Neural cell (in vitro differentiated cells): ENCODE results near the gene CST9. TPM values are rescaled to one million over a fixed set of nuclear protein-coding genes. Genes with fewer than 3 reads are reported as not detected.

ENCODE experiments used
- H2AFZ ChIP-seq: fragments of 200-600, 300-800 bp; sonication (generic), shearing (Covaris generic); 2 replicates; pipeline ENCODE4 v1.6.0; 2014; ENCODE audit warnings: low read depth, mild to moderate bottlenecking, antibody characterized with exemption, low read length, moderate library complexity
- H3F3A ChIP-seq: fragments of 200-600 bp; shearing (Covaris generic); 2 replicates; pipeline ENCODE4 v1.6.1; 2016; ENCODE audit warnings: mild to moderate bottlenecking, moderate library complexity, mixed read lengths, antibody characterized with exemption, low read length; ENCODE audit not compliant: insufficient read depth, poor library complexity, severe bottlenecking
- H3K27ac ChIP-seq: fragments of 200-600, 300-800 bp; sonication (generic), shearing (Covaris generic); 2 replicates; pipeline ENCODE4 v1.5.1; 2014; ENCODE audit warnings: mild to moderate bottlenecking, low read length, moderate library complexity
- H3K27me3 ChIP-seq: fragments of 300-800, 200-600 bp; sonication (generic), shearing (Covaris generic); 2 replicates; pipeline ENCODE4 v1.6.0; 2014; ENCODE audit warnings: mild to moderate bottlenecking, low read depth, low read length, moderate library complexity; ENCODE audit not compliant: insufficient read depth
- H3K36me3 ChIP-seq: fragments of 300-800, 200-600 bp; sonication (generic), shearing (Covaris generic); 2 replicates; pipeline ENCODE4 v1.5.1; 2014; ENCODE audit warnings: mild to moderate bottlenecking, antibody characterized with exemption, low read length, moderate library complexity; ENCODE audit not compliant: insufficient read depth
- H3K4me2 ChIP-seq: fragments of 300-800, 200-600 bp; sonication (generic), shearing (Covaris generic); 2 replicates; pipeline ENCODE4 v1.6.0; 2014; ENCODE audit warnings: mild to moderate bottlenecking, low read length
- H3K4me3 ChIP-seq: fragments of 300-800, 200-600 bp; sonication (generic), shearing (Covaris generic); 2 replicates; pipeline ENCODE4 v1.5.1; 2014; ENCODE audit warnings: mild to moderate bottlenecking, low read length, moderate library complexity
- H3K79me2 ChIP-seq: fragments of 200-600 bp; shearing (Covaris generic); replicated peaks from 2 replicates; pipeline ENCODE4 v1.6.0; 2014; ENCODE audit warnings: mild to moderate bottlenecking, low read length, moderate library complexity; ENCODE audit not compliant: insufficient read depth
- H3K9ac ChIP-seq: fragments of 300-800, 200-600 bp; sonication (generic), shearing (Covaris generic); 2 replicates; pipeline ENCODE4 v1.6.1; 2016; ENCODE audit warnings: mild to moderate bottlenecking, low read length, mixed read lengths
- H3K9me2 ChIP-seq: fragments of 200-600 bp; shearing (Covaris generic); 2 replicates; pipeline ENCODE4 v1.6.1; 2016; ENCODE audit warnings: mild to moderate bottlenecking, low read length, mixed read lengths; ENCODE audit not compliant: insufficient read depth
- H3K9me3 ChIP-seq: fragments of 200-600, 300-800 bp; sonication (generic), shearing (Covaris generic); 2 replicates; pipeline ENCODE4 v1.6.1; 2016; ENCODE audit warnings: mild to moderate bottlenecking, mixed run types, low read length, moderate library complexity, mixed read lengths
- H4K20me1 ChIP-seq: fragments of 200-600 bp; shearing (Covaris generic); 2 replicates; pipeline ENCODE4 v1.6.1; 2016; ENCODE audit warnings: mild to moderate bottlenecking, mixed run types; ENCODE audit not compliant: insufficient read depth
- EP300 ChIP-seq: fragments of 450-650 bp; conservative IDR thresholded peaks from 2 replicates; pipeline ENCODE4 v1.6.1; 2014; ENCODE audit warnings: antibody characterized with exemption, mild to moderate bottlenecking, moderate library complexity; ENCODE audit not compliant: poor library complexity, severe bottlenecking
- EZH2 ChIP-seq: fragments of 200-600, 300-800 bp; shearing (Covaris generic), sonication (generic); IDR thresholded peaks from 2 replicates; pipeline ENCODE4 v1.6.1; 2014; ENCODE audit warnings: antibody characterized with exemption, low read length, borderline replicate concordance, mild to moderate bottlenecking; ENCODE audit not compliant: insufficient read depth, poor library complexity, severe bottlenecking
- MXI1 ChIP-seq: fragments of 450-650 bp; conservative IDR thresholded peaks from 2 replicates; pipeline ENCODE4 v1.6.1; 2014; ENCODE audit warnings: antibody characterized with exemption, mild to moderate bottlenecking; ENCODE audit not compliant: poor library complexity, severe bottlenecking
- POLR2AphosphoS5 ChIP-seq: IDR thresholded peaks from 2 replicates; pipeline ENCODE4 v1.6.1; 2012
- RAD21 ChIP-seq: fragments of 450-650 bp; conservative IDR thresholded peaks from 2 replicates; pipeline ENCODE4 v1.6.1; 2014; ENCODE audit warnings: antibody characterized with exemption, mild to moderate bottlenecking, moderate library complexity
- REST ChIP-seq: IDR thresholded peaks from 2 replicates; pipeline ENCODE4 v1.6.1; 2012; ENCODE audit warnings: borderline replicate concordance
- SMC3 ChIP-seq: fragments of 450-650 bp; conservative IDR thresholded peaks from 2 replicates; pipeline ENCODE4 v1.6.1; 2014; ENCODE audit warnings: antibody characterized with exemption, mild to moderate bottlenecking, moderate library complexity; ENCODE audit not compliant: poor library complexity
- TAF1 ChIP-seq: IDR thresholded peaks from 2 replicates; pipeline ENCODE4 v1.6.1; 2012; ENCODE audit warnings: low read depth
- polyA plus RNA-seq: library from polyadenylated mRNA; depleted of rRNA; stranded (reverse); fragments of >200 nt; gene quantifications from 2 replicates; pipeline ENCODE4 v1.2.3, GENCODE V29; 2014
- TF ChIP-seq, protein P1 (sequence below): fragments of 450-650 bp; IDR thresholded peaks from 2 replicates; pipeline ENCODE4 v1.5.1; 2014; ENCODE audit warnings: antibody characterized with exemption, mild to moderate bottlenecking, moderate library complexity; ENCODE audit not compliant: poor library complexity, severe bottlenecking

CST9 gene
- polyA plus RNA-seq, 1 donor from 2014 or later, result not detected

- Histone ChIP-seq H3K36me3 (no peaks in the 10 kb centered on the region), H2AFZ (no peak overlapping the region), H3K4me3 (no peak overlapping the region), H3K9ac (no peak overlapping the region), H3K79me2 (no peaks in the 10 kb centered on the region), H3K27ac (no peak overlapping the region), H3K4me2 (no peak overlapping the region), H3K9me2 (no peaks in the 10 kb centered on the region), H3K27me3 (no peaks in the 10 kb centered on the region), H4K20me1 (no peaks in the 10 kb centered on the region), H3K9me3 (no peaks in the 10 kb centered on the region), H3F3A (no peaks in the 10 kb centered on the region)
- TF ChIP-seq EZH2 (no peak), TAF1 (no peak), RAD21 (no peak), EP300 (no peak), MXI1 (no peak), REST (no peak), SMC3 (no peak), POLR2AphosphoS5 (no peak)
- TF ChIP-seq, protein P1, sequence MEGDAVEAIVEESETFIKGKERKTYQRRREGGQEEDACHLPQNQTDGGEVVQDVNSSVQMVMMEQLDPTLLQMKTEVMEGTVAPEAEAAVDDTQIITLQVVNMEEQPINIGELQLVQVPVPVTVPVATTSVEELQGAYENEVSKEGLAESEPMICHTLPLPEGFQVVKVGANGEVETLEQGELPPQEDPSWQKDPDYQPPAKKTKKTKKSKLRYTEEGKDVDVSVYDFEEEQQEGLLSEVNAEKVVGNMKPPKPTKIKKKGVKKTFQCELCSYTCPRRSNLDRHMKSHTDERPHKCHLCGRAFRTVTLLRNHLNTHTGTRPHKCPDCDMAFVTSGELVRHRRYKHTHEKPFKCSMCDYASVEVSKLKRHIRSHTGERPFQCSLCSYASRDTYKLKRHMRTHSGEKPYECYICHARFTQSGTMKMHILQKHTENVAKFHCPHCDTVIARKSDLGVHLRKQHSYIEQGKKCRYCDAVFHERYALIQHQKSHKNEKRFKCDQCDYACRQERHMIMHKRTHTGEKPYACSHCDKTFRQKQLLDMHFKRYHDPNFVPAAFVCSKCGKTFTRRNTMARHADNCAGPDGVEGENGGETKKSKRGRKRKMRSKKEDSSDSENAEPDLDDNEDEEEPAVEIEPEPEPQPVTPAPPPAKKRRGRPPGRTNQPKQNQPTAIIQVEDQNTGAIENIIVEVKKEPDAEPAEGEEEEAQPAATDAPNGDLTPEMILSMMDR, result no peak
Observed at GRCh38 chr20:23568971-23569330, 36.8 kb downstream of the CST9 start.

DNA sequence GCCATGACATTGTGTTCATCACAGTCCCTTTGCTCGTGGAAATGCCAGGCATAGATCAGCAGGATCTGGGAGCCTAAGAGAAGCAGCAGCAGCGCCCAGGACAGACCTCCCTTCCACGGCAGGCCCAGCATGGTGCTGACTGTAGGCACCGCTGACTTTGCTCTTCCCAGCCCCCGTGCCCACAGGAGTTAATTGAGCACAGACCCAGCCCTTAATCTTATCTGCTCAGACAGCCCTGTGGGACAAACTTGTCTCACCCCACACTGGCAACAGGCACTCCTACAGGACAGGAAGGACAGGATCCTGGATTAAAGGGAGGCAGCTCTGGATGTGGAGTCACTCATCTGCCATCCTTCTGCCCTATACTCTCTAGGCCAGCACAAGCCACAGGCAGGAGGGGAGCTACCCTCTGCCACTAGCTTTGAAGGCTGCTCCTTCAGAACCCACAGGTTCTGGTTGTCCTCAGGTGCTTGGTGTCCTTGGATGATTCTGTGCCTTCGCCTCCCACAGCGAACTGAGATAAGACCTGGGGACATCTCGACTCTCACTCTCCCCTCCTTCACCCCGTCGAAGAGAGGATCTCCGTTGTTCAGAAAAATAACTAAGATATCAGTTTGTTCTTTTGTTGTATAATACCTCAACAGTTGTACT, 37.3 kb downstream of the CST9 start, which contains the start of gene CST9L:
Gene CST9L, minus strand, starts transcription at position 165 of the 651 bp plus-strand sequence. Its CDS starts 34 bp downstream, at position 131.
- no peak within 1 kb of the TSS for H3K27ac ChIP-seq
- no peaks in the 10 kb centered on the region for H3F3A ChIP-seq
- TF ChIP-seq POLR2AphosphoS5, result no peak
- TF ChIP-seq RAD21, result no peak
- no peak for TF ChIP-seq EP300
- TF ChIP-seq TAF1, result no peak
- TF ChIP-seq, protein P1, result no peak

More for the DNA sequence above, 37.3 kb downstream of the CST9 start, which contains the start of gene CST9L:
- no peaks in the 10 kb centered on the region for H3K9me2 ChIP-seq
- H3K4me2 ChIP-seq, result no peak within 1 kb of the TSS
- no peaks in the 10 kb centered on the region for H3K27me3 ChIP-seq
- no peak within 1 kb of the TSS for H3K4me3 ChIP-seq
- no peak within 1 kb of the TSS for H2AFZ ChIP-seq
- no peaks in the 10 kb centered on the region for H3K9me3 ChIP-seq
- no peaks in the 10 kb centered on the region for H4K20me1 ChIP-seq
- no peaks in the 10 kb centered on the region for H3K79me2 ChIP-seq
- H3K36me3 ChIP-seq, result no peaks in the 10 kb centered on the region
- no peak within 1 kb of the TSS for H3K9ac ChIP-seq
